ENCODE measurements around the gene ITGB8. TPM values are rescaled to one million over a fixed set of nuclear protein-coding genes. Genes with fewer than 3 reads are reported as not detected.

Gene ITGB8
- total and polyA plus RNA-seq, 2 of the 4 experiments (the other 2 are of a cell fraction), result 2.6 to 10.2 TPM

DNA sequence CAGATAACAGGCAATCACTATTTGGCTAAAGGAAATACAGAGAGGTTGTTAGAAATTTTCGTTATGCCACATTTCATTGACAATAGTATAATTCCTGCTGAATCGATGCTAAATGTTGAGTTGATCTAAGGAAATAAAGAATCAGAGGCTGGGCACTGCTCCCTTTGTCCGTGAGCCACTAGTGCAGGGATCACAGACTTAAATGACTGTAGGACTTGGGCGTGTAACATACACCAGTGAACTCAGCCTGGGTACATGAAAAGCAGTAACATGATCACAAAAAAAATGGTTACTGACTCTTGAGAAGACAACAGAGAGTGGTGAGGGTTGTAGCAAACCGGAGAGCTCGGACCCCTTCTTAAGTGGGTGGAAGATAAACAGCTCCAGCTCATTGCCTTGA is 11.8 kb upstream of the ITGB8 start:
- Histone ChIP-seq H3K56ac (ENCODE audit: extremely low read depth, insufficient read depth, low read length) (no peak overlapping the region), H3K4me1 (ENCODE audit: control insufficient read depth, insufficient read depth, low read length) (no peaks in the 10 kb centered on the region), H3K23ac (ENCODE audit: low read depth, low read length) (no peak overlapping the region), H3K18ac (ENCODE audit: low read depth, low read length) (no peak overlapping the region), H2BK20ac (ENCODE audit: low read depth, low read length) (no peak overlapping the region), H3K27me3 (ENCODE audit: control insufficient read depth, insufficient read depth, low read length) (no peaks in the 10 kb centered on the region), H3K27ac (ENCODE audit: insufficient read depth, low read length) (no peak overlapping the region), H2AK5ac (ENCODE audit: low read depth, low read length) (no peak overlapping the region), H3K4me2 (ENCODE audit: low read depth, low read length) (no peak overlapping the region), H3K9me3 (ENCODE audit: control insufficient read depth, insufficient read depth, low read length) (no peaks in the 10 kb centered on the region), H2BK5ac (ENCODE audit: low read depth, low read length, poor library complexity, severe bottlenecking) (no peak overlapping the region), H4K5ac (ENCODE audit: low read depth, low read length) (no peak overlapping the region; the same call in 1 of the 2 replicates), H4K8ac (ENCODE audit: low read depth in 2 of 2, low read length in 2 of 2) (no peak overlapping the region), H3K4me3 (ENCODE audit: insufficient read depth, low read depth, low read length) (no peak overlapping the region), H2BK120ac (ENCODE audit: low read depth, low read length) (no peak overlapping the region), H3K4ac (ENCODE audit: low read depth, low read length) (no peak overlapping the region), H3K36me3 (ENCODE audit: control insufficient read depth, insufficient read depth, low read length) (no peaks in the 10 kb centered on the region), H3K79me1 (ENCODE audit: low read depth in 1 of 2, low read length in 2 of 2) (no peaks in the 10 kb centered on the region), H2BK15ac (ENCODE audit: low read depth, low read length) (no peak overlapping the region), H3K9me1 (ENCODE audit: insufficient read depth, low read length) (no peaks in the 10 kb centered on the region), H3K9ac (ENCODE audit: low read depth, low read length) (no peak overlapping the region), H2AK9ac (replicated peaks; ENCODE audit: low read depth, low read length, poor library complexity) (no peak overlapping the region), H2AFZ (replicated peaks; ENCODE audit: low read length, poor library complexity) (no peak overlapping the region), H4K20me1 (ENCODE audit: insufficient read depth, low read length) (no peaks in the 10 kb centered on the region), H4K91ac (ENCODE audit: insufficient read depth, low read depth, low read length) (no peak overlapping the region), H3K14ac (replicated peaks; ENCODE audit: low read depth, low read length) (no peak overlapping the region)
- ChIA-PET POLR2A (ENCODE audit: unreplicated experiment) (no interaction called here), CTCF (interaction anchor here (0.6 to 0.7 kb wide), 2 partner anchors 8 to 14 kb away, joined by 4 read pairs; no protein-coding TSS in a partner anchor)
- dilution Hi-C loops (cut with HindIII; ENCODE audit: low sequenced_read_pairs, unreplicated experiment) (no loop called here), in situ Hi-C loops (cut with MboI; ENCODE audit: low sequenced_read_pairs) (loop anchor here (10.0 to 25.0 kb wide), 2 partner anchors 334 to 557 kb away; partner anchors contain the start of gene TMEM196), intact Hi-C loops (cut with micrococcal nuclease) (no loop called here)
- 100% methylated on average over 2 of the region's 6 CpGs; no CpG with 5 or more reads in 1 of the 2 experiments for WGBS, 2 experiments (ENCODE audit: extremely low coverage in 2 of 2, insufficient read length in 1 of 2)
- BruUV-seq (replicated peaks), result no TSS peak
- DNase-seq, result no peak
- TF ChIP-seq BHLHE40 (IDR thresholded peaks at IDR 0.05; ENCODE audit: low read depth, low read length), result no peak
- no peak for TF ChIP-seq ELK1 (IDR thresholded peaks at IDR 0.05; ENCODE audit: borderline replicate concordance, low read depth, low read length)
- TF ChIP-seq MAFK (IDR thresholded peaks at IDR 0.05; ENCODE audit: low read depth, low read length), result no peak
- no peak for TF ChIP-seq RCOR1 (IDR thresholded peaks at IDR 0.05; ENCODE audit: insufficient replicate concordance, low read length)
- TF ChIP-seq CHD1 (IDR thresholded peaks at IDR 0.05; ENCODE audit: low read depth, low read length), result no peak
- ATAC-seq (ENCODE audit: low read depth), result no peak

All from IMR-90 (cell line).